LNCaP clone FGC (cell line): ENCODE data around the gene CARM1.

Experiments
- DNase-seq: peaks from one replicate; pipeline ENCODE4 v3.0.0-alpha.2; 2011; ENCODE audit warnings: low read depth
- H3K4me3 ChIP-seq: 2 replicates; pipeline ENCODE4 v1.5.1; 2011; ENCODE audit warnings: mild to moderate bottlenecking, low read depth, low read length, control low read depth
- CTCF ChIP-seq: IDR thresholded peaks from 2 replicates; pipeline ENCODE4 v1.5.1; 2012; ENCODE audit warnings: mild to moderate bottlenecking; ENCODE audit not compliant: control insufficient read depth, insufficient read depth; ENCODE audit errors: extremely low read depth

Gene CARM1

GRCh38 chr19:10870955-10871603, at the start of gene CARM1:
Gene CARM1, plus strand, starts transcription at chr19:10871553. Its CDS starts 150 bp downstream, at chr19:10871703.
- peak; percentile 78 for DNase-seq
- peak within 1 kb of the TSS; percentile 78 for H3K4me3 ChIP-seq
- TF ChIP-seq CTCF: peak; percentile 99

GRCh38 chr19:10823690-10824089, 47.7 kb upstream of the CARM1 start:
- no peak overlapping the region for H3K4me3 ChIP-seq
- no peak for TF ChIP-seq CTCF
- no peak for DNase-seq

- no peak overlapping the region for H3K4me3 ChIP-seq
- DNase-seq: no peak
- no peak for TF ChIP-seq CTCF
These were observed 45.1 kb upstream of the CARM1 start for GRCh38 chr19:10826231-10826630.

GRCh38 chr19:10826846-10827245, 44.5 kb upstream of the CARM1 start:
- TF ChIP-seq CTCF: no peak
- DNase-seq: no peak

GRCh38 chr19:10828981-10829821, 42.2 kb upstream of the CARM1 start:
- no peak overlapping the region for H3K4me3 ChIP-seq
- TF ChIP-seq CTCF: no peak
- no peak for DNase-seq

More at GRCh38 chr19:10826846-10827245, 44.5 kb upstream of the CARM1 start:
- H3K4me3 ChIP-seq: no peak overlapping the region

- DNase-seq: no peak
- no peak for TF ChIP-seq CTCF
- no peak overlapping the region for H3K4me3 ChIP-seq
These were observed 41.4 kb upstream of the CARM1 start for GRCh38 chr19:10829967-10830366.

GRCh38 chr19:10830370-10830769, 41.0 kb upstream of the CARM1 start:
- H3K4me3 ChIP-seq: no peak overlapping the region
- TF ChIP-seq CTCF: no peak
- no peak for DNase-seq
